SHP77 treated with DMSO at 0.1 percent for 48 hours (cell line): Measurements from ENCODE around the gene NDUFS2.

Source experiments
- DNase-seq: peaks from one replicate; lab custom pipeline; 2025; lab: John Stamatoyannopoulos, UW

NDUFS2 gene

GRCh38 chr1:161201836-161202712, at the start of gene NDUFS2:
Gene NDUFS2 (plus strand): TSS chr1:161202367. CDS start chr1:161202386, 19 bp downstream.
- peak; percentile 99 for DNase-seq

- no peak for DNase-seq
These were observed 49.0 kb upstream of the NDUFS2 start for GRCh38 chr1:161153176-161153575.

GRCh38 chr1:161153682-161154337, 48.4 kb upstream of the NDUFS2 start, which contains the start of gene UFC1:
Gene UFC1 (plus strand): TSS chr1:161153978. CDS start chr1:161153998, 20 bp downstream.
- DNase-seq: peak; percentile 91

GRCh38 chr1:161157867-161158266, 44.3 kb upstream of the NDUFS2 start:
- DNase-seq: no peak

GRCh38 chr1:161158316-161159010, 43.7 kb upstream of the NDUFS2 start:
- no peak for DNase-seq

DNA sequence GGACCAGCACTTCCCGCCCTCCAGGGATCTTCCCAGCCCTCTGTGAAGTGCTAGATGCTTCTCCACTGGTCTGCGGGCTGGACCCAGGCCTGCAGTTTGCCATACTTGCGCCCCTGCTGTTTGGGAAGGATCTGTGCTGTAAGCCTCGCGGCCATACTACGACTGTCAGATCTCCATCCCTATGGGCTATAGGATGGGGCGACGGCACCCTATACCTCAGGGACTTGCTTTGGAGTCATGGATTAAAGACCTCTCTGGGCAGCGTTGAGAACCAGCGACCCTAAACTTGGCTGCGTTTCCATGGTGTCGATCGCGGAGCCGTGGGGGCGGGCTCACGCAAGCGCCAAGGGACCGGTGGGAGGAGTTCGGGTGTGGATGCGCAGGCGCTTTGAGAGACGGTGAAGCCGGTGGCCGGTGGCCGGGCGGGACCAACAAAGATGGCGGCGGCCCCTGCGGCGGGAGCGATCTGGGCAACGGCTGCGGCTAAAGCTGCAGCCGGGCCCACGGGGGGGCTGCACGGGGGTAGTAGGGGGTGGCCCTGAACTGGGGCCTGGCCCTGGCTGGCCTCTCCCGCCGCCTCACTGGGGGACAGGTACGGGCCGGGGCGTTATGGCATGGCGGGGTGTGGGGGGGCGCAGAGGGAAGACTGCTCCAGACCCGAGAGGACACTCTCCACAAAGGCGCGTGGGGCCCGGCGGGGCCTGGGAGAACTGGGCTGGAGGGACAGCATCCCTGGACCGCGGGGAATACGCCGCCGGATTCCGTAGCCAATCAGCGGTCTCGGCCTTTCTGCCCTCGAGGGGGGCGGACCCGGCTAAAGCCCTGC, 42.9 kb upstream of the NDUFS2 start, which contains the start of gene USP21:
USP21 (plus strand) TSS at position 414 of the 826 bp plus-strand sequence. CDS start 1,141 bp downstream, outside the sequence.
- DNase-seq: peak; percentile 83

DNA sequence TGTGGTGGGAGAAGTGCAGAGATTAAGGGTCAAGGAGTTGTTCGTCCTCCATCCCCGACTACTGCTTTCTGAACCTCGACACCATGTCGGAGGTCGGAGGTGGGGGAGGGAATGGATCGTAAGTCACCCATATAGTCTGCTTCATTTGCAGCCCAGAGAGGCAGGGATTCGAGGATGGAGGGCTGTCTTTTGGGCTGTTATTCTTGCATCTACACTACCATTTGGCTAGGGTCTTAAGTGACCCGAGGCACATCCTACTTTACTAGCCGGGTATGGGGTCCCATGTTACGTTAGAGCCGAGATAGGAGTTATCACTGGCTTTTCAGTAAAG, 42.3 kb upstream of the NDUFS2 start:
- DNase-seq: no peak

- no peak for DNase-seq
These were observed 41.5 kb upstream of the NDUFS2 start for GRCh38 chr1:161160671-161161145.

- no peak for DNase-seq
These were observed 40.5 kb upstream of the NDUFS2 start for GRCh38 chr1:161161652-161162051.

DNA sequence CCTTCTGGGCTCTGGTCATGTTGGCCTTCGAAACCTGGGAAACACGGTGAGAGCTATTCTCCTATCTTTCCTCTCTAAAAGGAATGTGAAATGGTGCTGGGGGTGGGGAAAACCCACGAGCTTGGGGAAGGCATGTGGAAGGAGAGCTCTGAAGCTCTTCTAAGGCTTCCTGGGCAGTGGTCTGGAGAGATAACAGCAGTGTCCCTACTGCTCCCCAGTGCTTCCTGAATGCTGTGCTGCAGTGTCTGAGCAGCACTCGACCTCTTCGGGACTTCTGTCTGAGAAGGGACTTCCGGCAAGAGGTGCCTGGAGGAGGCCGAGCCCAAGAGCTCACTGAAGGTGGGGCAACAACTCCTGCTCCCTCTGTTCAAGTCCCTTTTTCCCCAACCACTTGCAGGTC, 40.1 kb upstream of the NDUFS2 start:
- no peak for DNase-seq

DNA sequence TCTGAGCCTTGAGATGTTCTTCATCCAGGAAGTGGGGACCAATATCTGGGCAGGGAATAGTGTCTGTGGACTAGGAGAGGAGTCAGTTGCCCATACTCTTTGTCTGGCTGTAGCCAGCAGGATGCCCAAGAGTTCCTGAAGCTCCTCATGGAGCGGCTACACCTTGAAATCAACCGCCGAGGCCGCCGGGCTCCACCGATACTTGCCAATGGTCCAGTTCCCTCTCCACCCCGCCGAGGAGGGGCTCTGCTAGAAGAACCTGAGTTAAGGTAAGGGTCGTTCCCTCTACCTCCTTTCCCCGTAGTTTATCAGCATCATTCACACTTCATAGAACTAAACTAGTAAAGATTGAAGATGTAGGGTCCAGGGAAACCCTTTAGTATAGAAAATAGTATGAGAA, 39.4 kb upstream of the NDUFS2 start:
- DNase-seq: no peak

- DNase-seq: no peak
These were observed 38.4 kb upstream of the NDUFS2 start for GRCh38 chr1:161163793-161164192.

DNA sequence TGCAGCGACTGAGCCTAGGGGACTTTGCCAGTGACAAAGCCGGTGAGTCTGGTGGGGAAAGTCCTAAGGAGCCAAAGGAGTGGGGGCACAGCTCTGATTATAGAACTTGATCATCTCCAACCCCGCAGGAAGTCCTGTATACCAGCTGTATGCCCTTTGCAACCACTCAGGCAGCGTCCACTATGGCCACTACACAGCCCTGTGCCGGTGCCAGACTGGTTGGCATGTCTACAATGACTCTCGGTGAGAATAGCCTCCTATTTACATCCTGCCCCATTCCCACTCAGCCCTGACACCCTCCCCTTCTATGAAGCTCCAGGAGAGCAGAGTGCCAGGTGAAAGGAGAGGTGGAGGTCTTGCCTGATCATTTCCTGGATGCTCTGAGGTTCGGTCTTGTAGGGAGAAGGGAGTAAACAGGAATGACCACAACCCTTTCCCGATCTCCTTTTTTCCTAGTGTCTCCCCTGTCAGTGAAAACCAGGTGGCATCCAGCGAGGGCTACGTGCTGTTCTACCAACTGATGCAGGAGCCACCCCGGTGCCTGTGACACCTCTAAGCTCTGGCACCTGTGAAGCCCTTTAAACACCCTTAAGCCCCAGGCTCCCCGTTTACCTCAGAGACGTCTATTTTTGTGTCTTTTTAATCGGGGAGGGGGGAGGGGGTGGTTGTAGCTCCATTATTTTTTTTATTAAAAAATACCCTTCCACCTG, 37.1 kb upstream of the NDUFS2 start:
- DNase-seq: no peak

GRCh38 chr1:161165742-161166668, 36.2 kb upstream of the NDUFS2 start, which contains the start of gene PPOX:
Gene PPOX (plus strand): TSS chr1:161166426. CDS start chr1:161166848, 422 bp downstream.
- peak; percentile 99 for DNase-seq

DNA sequence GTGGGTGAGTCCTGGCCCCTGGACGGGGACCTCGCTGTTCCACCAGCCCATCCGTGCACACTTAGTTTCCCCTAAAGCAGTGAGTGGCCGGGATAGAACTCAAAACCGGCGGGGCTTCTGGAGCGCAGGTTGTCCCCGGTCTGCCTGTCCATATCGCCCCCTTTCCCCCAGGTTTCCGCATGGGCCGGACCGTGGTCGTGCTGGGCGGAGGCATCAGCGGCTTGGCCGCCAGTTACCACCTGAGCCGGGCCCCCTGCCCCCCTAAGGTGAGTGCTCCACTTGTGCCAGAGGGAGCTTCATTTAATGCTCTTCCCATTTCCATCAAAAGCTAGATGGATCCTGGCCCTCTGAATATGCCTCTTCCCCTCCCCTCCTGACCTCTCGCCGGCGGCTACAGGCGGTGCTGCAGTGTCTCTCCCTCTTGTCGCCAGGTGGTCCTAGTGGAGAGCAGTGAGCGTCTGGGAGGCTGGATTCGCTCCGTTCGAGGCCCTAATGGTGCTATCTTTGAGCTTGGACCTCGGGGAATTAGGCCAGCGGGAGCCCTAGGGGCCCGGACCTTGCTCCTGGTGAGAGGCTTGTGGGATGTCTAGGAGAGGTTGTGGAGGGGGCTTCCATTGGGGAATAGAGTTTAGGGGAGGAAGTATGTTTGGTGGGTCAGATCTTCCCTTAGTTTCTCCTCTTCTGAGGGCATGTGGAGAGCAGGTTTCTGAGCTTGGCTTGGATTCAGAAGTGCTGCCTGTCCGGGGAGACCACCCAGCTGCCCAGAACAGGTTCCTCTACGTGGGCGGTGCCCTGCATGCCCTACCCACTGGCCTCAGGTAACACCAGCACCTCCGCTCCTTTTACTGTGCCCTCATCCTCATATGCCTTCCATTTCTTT, 35.3 kb upstream of the NDUFS2 start:
- DNase-seq: peak; percentile 48

- DNase-seq: no peak
These were observed 33.3 kb upstream of the NDUFS2 start for GRCh38 chr1:161168906-161169305.

- no peak for DNase-seq
These were observed 31.0 kb upstream of the NDUFS2 start for GRCh38 chr1:161171191-161171590.

DNA sequence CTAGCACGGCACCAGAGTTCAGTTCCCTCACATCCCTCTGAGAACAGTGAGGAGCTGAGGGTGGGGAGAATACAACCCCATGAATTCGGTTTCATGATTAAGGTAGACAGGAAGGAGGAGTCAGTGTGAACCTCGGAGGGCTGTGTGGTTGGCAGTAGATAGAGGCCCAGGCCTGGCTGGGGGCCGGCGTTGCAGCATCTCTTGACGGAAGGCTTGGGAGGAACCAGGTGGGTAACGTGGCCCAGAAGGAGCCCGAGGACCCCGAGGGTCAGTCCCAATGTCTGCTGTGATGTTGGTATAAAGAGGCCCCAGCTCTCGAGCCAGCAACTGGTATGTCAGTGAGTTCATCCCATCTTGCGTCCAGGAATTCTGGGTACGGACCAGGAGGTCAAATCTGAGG, 30.5 kb upstream of the NDUFS2 start:
- DNase-seq: no peak

DNA sequence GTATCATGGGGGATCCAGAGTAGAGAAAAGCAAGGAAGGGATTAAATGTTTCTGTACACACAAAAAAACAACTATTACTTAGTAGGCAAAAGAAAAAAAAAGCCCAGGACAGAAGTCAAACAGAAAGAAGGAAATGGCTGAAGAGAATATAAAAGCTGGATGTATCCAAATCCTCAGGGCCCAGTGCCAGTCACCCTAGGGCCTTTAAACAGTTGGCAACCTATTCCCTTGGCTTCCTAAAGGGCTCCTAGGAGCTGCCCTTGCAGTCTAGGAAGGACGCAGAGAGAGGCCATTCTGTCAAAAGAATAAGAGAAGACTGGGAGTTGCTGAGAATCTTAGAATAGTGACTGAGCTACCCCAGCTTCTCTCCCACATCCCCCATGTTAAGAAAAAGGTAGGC, 29.8 kb upstream of the NDUFS2 start:
- DNase-seq: no peak
